Glomerular endothelial cell (primary cell): ENCODE measurements around the gene SART3. TPM values are rescaled to one million over a fixed set of nuclear protein-coding genes. Genes with fewer than 3 reads are reported as not detected.
"Not testable (repeated sequence)": the region's sequence is repeated elsewhere in the genome, so short reads cannot be mapped to it uniquely, and the experiment has no call there.

Experiments used
- DNase-seq: peaks from one replicate; pipeline ENCODE4 v3.0.0-alpha.2; 2011; ENCODE audit warnings: low read depth, low spot score; ENCODE audit errors: extremely low read depth
- total RNA-seq: library from RNA; depleted of rRNA; stranded (reverse); fragments of >200 nt; gene quantifications from 2 replicates; pipeline ENCODE4 v1.2.3, GENCODE V29; 2015

SART3 gene
- total RNA-seq, 1 donor from 2014 or later, result 54.7 TPM

DNA sequence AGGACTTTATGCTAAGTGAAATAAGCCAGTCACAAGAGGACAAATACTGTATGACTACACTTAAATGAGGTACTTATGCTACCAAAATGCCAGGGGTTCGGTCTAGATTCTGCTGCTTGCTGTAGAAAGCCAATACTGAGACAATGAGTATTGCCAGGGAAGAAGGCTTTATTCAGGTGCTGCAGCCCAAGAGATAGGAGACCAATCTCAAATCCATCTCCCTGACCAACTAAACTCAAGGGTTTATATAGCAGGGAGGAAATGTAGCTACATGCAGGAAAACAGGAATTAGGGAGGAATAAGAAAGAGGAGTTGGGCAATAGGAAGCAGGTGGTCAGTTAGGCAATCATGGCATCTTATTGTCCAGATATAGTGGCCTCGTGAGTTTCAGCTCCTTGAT, 58.1 kb downstream of the SART3 start:
- DNase-seq, result no peak

DNA sequence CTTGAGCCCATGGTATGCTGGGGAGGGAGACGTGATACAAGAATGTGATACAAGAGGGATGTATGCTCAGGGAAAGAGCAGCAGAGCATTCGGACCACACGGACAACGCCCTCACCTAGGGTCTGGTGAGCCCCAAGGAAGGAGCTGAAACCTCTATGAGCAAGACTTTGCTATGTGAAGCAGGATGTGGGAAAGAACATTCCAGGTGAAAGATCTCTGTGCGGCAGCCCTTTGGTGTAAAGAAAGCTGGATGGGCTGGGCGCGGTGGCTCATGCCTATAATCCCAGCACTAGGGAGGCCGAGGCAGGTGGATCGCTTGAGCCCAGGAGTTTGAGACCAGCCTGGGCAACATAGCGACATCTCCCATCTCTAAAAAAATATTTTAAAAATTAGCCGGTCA, 62.8 kb downstream of the SART3 start:
- DNase-seq, result no peak

DNA sequence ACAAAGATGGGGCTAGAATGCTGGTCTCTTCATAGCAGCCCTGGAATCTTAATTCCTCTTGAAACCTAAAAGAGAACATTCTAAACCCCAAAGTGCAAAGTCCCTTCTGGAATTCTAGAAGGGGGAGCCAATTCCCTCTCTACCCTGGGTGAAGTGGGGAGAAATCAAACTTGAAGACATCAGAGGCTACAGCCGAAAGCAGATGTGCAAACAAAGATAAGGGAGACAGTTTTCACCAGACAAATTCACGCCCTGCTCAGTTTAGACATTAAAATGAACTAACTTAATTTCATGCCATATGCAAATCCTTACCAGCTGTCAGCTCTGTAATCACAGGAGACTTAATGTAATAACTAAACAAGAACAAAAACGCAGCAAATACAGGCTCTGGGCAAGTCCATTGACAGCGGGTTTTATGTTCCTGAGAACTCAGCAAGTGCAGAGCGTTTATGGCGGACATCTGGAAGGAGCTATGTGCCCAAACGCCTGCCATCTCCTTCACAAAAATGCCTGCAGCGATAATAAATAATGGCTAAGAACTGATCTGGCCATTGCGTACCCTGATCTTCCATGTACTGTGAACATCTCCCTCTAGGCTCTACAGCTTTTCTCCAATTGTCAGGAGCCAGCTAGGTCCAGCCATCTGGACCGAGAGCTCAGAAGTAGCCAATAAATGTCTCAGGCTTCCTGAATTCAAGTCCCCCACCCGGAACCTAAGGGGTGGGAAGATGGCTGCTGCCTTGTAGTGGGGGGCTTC, 65.0 kb downstream of the SART3 start:
- DNase-seq, result no peak

DNA sequence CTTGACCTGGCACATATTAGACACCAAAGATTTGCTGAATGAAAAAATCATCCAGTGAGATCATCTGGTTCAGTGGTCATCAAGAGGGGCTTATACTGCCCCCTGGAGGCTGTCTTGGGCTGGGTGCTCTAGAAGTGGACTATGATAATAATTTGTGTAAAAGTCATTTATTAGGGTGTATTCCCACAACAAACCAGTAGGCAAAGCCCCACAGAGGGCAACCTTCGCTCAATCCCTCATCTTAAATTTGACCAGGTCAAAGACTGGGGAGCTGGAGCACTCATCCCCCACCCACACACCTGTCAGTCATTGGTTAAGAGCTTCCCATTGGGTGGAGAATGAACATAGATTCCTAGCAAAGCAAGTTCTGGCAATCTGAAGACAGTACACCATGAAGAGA, 65.9 kb downstream of the SART3 start:
- no peak for DNase-seq

DNA sequence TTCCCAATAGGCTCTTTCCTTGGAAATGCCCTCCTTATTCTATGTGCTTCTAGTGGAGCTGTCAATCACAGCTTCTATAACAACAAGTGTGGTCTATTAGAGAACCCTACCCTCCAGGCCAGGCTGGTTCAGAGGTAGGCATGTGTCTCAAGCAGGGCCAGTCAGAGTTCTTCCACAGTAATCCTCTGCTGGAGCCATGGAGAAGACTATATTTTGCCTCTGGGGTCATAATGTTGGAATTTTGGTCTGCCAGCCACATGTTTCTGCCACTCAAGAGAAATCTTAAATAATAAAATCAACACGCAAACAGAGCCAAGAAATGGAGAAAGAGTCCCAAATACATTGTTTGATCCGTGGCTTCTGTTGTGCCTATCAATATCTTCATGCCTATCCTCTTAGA, 69.7 kb downstream of the SART3 start:
- no peak for DNase-seq

DNA sequence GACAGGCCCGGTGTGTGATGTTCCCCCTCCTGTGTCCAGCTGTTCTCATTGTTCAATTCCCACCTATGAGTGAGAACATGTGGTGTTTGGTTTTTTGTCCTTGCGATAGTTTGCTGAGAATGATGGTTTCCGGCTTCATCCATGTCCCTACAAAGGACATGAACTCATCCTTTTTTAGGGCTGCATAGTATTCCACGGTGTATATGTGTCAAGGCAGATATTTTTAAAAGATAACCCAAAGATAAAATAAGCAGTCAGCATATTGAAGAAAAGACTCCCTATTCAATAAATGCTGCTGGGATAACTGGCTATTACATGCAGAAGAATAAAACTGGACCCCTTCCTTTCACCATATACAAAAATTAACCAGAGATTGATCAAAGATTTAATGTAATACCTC, 73.9 kb downstream of the SART3 start:
- DNase-seq, result not testable (repeated sequence)

DNA sequence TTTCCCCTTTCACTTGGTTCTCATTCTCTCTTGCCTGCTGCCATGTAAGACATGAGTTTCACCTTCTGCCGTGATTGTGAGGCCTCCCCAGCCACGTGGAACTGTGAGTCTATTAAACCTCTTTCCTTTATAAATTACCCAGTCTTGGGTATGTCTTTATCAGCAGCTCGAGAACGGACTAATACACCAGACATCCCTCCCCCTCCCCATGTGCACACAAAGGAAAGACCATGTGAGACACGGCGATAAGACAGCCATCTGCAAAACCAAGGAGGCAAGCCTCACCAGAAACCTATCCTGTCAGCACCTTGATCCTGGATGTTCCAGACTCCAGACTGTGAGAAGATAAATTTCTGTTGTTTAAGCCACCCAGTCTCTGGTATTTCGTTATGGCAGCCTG, 75.6 kb downstream of the SART3 start:
- not testable (repeated sequence) for DNase-seq

DNA sequence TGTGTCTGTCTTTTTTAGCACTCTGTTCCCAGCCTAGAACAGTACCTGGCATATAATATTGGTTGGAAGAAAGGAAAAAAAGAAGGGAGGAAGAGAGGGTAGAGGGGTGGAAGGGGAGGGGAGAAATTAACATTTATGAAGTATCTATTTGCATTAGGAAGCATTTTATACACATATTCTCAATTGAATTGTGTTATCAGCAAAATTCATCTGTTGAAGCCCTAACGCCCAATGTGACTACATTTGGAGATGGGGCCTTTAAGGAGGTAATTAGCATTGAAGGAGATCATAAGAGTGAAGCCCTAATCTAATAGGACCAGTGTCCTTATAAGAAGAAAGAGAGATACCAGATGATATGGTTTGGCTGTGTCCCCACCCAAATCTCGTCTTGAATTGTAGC, 76.1 kb downstream of the SART3 start:
- no peak for DNase-seq

DNA sequence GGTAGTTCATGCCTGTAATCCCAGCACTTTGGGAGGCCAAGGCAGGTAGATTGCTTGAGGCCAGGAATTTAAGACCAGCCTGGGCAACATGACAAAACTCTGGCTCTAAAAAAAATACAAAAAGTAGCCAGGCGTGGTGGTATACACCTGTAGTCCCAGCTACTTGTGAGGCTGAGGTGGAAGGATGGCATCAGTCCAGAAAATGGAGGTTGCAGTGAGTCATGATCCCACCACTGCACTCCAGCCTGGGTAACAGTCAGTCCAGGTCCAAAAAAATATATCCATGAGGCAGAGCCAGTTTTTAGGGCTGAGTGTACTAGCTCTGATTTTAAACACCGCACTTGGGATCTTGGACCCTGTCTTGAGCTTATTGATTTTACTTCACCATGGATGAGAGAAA, 76.5 kb downstream of the SART3 start:
- no peak for DNase-seq

DNA sequence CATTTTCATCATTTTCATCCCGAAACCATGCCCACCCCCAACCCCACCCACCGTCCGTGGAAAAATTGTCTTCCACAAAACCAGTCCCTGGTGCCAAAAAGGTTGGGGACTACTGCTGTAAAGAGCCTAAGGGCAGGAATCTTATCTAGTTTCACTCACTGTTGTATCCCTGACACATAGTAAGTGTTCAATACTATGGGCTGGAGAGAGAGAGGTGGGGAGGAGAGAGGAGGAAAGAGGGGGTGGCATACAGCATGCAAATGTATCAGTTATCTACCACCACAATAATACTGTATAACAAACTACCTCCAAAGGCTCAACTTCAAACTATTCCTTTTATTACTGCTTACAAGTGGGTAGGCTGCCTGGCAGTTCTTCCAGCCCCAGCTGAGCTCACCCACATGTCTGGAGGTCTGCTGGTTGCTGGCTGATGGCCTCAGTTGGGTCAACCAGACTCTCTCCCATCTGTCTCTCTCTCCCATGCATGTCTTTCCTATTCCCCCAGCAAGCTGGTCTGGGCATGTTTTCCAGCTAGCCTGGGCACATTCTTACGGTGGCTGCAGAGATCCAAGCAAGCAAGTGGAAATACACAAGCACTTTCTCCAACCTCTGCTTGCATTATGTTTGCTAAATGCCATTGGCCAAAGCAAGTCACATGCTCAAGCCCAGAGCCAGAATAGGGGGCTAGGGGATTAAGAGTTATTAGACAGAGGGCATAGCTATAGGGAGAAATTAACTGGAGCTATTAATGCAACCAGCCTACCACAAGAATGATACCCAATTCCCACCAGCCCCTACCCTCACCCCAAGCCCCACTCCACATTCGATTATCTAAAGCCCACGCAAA, 77.5 kb downstream of the SART3 start:
- no peak for DNase-seq

DNA sequence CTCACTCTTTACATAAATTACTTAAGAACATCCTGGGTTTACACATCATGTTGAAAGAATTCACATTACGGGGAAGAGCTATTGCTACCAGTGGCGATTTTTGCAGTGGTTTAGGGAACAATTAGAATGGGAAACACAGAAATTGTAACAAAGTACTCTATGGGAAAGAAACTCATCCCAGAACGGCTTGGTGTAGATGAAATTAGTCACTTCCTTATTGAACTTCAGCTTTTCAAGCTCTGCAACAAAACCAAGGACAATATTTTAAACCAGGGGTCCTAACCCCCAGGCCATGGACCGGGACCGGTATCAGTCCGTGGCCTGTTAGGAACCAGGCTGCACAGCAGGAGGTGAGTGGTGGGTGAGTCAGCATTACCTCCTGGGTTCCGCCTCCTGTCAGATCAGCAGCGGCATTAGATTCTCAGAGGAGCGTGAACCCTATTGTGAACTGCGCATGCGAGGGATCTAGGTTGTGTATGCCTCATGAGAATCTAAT, 78.2 kb downstream of the SART3 start:
- no peak for DNase-seq

DNA sequence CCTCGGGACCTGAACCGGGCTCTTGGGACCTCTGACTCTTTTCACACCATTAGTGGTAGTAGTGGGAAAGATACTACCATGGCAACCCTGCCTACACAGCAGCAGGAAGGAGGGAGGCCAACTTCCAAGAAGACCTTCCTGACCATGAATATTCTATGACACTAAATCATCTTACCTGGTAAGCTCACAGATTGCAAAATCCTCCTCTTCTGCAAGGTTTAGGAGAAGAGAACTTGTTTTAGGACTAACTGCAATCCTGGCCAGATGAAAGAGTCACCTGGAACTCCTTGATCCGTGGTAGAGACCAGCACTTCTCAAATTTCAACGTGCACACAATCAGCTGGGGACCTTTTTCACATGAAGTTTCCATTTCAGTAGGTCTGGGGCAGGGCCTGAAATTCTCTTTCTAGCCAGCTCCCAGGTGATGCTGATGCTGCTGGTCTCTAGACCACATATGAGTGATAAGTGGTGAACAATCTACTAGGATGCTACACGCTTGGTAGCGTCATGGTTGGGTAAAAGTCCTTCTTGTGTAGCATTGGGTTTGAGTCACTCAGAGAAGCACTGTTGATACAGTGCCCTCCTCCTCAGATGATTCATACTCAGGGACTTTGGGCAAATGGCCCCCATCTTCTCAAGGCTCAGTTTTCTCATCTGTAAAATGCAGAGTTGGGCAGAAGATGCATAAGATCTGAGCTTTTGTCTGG, 81.5 kb downstream of the SART3 start:
- no peak for DNase-seq

DNA sequence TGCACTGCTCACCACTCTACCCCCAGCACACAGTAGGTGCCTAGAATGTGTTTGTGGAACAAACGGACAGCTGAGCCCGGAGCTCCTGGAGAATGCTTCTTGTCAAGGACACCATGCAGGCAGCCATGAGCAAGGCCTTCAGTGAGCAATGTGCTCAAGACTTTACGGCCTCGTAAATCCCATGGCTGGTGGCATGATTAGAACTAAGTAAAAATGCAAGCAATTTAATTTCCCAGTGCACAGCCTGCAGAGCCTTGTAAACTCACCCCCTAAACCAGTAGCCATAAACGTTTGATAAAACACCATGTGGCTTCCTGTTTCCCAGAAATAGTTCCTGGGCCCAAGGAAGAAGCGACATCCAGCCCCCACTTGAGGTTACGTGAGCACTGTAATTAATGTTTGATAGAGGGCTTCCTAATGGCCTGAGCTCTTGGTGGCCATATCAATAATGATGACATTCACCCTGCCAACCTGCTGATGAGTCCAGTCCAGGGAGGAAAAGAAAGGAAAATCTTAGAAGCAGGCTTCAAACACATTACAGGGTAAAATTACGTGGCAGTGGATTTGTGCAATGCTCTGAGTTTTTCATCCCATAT, 82.3 kb downstream of the SART3 start:
- no peak for DNase-seq

DNA sequence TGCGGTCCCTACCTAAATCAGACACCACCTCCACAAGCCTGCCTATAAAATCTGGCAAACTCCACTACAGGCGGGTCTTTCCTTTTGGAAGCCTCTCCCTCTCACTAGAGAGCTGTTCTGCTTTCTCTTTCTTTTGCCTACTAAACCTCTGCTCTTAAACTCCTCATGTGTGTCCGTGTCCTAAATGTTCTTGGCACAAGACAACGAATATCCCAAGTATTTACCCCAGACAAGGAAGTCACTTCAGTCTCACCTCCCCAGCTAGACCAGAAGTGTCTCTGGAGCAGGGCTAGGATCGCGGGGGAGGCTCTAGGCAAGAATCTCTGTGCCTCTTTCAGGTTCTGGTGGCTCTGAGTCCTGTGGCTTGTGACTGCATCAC, 83.1 kb downstream of the SART3 start:
- DNase-seq, result no peak

DNA sequence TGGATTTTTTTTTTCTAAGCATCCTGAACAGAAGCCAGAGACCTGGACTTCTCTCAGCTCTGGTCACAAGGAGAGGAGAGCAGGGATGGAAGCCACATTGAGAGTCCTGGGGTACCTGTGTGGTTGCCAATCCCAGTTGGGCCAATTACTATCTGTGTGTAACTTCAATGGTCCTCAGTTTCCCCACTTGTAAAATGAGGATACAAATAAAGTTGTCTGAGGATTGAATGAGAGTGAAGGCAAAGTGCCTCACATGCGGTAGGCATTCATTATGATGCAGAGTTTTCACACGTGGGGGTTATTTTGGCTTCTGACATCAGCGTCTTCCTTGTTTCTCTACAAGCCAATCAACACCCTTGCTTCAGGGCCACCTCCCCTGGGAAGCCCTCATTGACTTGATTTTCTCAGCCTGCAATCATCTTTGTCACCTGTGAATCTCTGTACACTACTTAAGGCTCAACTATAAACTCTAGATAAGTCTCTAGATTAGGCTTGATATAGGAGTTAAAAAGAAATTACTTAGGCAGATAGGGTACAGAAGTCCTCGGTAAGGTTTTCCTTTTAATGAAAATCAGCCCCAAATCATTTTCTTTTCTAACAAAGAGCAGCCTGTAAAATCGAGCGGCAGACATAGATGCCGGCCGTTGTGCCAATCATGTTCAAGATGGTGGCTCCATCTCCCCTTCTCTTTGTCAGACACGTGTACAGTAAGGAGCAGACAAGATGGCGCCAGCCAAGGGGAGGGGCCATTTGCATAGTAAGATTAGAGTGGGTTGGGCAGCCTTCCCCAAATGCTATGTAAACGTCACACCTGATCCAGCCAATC, 83.7 kb downstream of the SART3 start:
- no peak for DNase-seq

DNA sequence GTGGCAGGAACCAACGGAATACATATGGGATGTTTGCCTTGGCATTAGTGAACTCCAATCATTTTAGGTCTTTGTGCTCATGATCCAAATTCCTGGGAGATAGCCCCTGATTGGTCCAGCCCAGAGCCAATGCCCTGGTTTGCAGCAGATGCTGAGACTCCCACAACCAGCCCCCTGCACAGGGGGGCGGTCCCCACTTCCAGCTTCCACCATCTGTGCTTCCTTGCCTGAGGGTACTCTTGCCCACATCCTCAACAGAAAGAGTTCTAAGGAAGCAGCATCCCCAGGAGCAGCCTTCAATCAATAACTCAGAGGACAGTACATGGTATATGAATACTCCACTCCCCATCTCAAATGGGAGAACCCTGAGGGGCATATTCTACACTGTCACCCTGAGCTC, 85.6 kb downstream of the SART3 start:
- DNase-seq, result no peak

DNA sequence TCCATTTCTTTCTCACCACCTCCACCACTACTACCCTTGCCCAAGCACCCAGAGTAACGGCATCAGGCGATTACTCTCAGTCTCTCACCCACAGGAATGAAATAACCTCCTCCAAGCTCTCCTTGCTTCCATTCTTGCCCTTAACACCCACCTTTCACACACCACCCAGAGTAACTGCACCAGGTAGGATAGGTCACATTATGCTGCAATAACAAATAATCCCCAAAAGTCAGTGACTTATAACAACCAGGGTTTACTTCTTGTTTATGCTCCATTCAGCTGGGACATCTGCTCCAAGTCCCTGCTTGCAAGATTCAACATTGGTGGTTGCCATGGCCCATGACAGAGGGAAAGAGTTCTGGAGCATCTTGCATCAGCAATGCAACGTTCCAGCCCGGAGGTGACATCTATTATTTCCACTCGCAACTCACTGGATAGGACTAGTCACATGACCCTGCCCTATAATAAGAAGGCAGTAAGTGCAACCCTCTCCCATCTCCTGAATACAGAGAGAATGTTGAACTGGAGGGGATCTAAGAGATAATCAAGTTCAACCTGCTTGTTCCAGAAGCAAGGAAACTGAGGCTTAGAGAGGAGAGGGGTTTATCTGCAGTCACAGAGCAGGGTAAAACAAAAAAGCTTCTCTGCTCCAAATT, 87.4 kb downstream of the SART3 start:
- DNase-seq, result no peak
